T-helper 2 cell treated with Interferon-gamma antibody and Interleukin-4, amounts not matched to agents 100 ng/mL and 5 ng/mL, for 36 hours (primary cell): ENCODE results near the gene FGF18. TPM values are rescaled to one million over a fixed set of nuclear protein-coding genes. Genes with fewer than 3 reads are reported as not detected.
"Not testable (repeated sequence)": the region's sequence is repeated elsewhere in the genome, so short reads cannot be mapped to it uniquely, and the experiment has no call there.

ENCODE experiments used
- intact Hi-C: fragments of 100-400 bp; cut with micrococcal nuclease; formaldehyde crosslinking; loops from one replicate; pipeline ENCODE4 v1.15.1; 2023
- total RNA-seq: library from RNA; stranded (reverse); gene quantifications from 2 replicates; pipeline ENCODE4 v1.2.3, GENCODE V29; 2022

The FGF18 gene
- total RNA-seq, 1 donor from 2014 or later = 0.20 TPM

- intact Hi-C loops = no loop called here
Measured at GRCh38 chr5:171397599-171397998, 21.8 kb upstream of the FGF18 start.

GRCh38 chr5:171398660-171399059 lies 20.8 kb upstream of the FGF18 start:
- intact Hi-C loops = not testable (repeated sequence)

GRCh38 chr5:171400169-171400568 lies 19.3 kb upstream of the FGF18 start:
- intact Hi-C loops = no loop called here

GRCh38 chr5:171401167-171401947 lies 18.1 kb upstream of the FGF18 start:
- intact Hi-C loops = no loop called here

GRCh38 chr5:171402751-171403150 lies 16.7 kb upstream of the FGF18 start:
- intact Hi-C loops = not testable (repeated sequence)

- intact Hi-C loops = no loop called here
Measured at GRCh38 chr5:171405615-171406014, 13.8 kb upstream of the FGF18 start.

- intact Hi-C loops = no loop called here
Measured at GRCh38 chr5:171407234-171407633, 12.2 kb upstream of the FGF18 start.

GRCh38 chr5:171409164-171410136 lies 10.0 kb upstream of the FGF18 start:
- intact Hi-C loops = no loop called here

- intact Hi-C loops = no loop called here
Measured at GRCh38 chr5:171410181-171410580, 9.3 kb upstream of the FGF18 start.

- intact Hi-C loops = no loop called here
Measured at GRCh38 chr5:171412186-171412585, 7.3 kb upstream of the FGF18 start.

- intact Hi-C loops = no loop called here
Measured at GRCh38 chr5:171413153-171413910, 6.1 kb upstream of the FGF18 start.

- intact Hi-C loops = not testable (repeated sequence)
Measured at GRCh38 chr5:171413993-171414392, 5.5 kb upstream of the FGF18 start.

GRCh38 chr5:171415115-171415730 lies 4.2 kb upstream of the FGF18 start:
- intact Hi-C loops = no loop called here

GRCh38 chr5:171416160-171417049 lies 3.0 kb upstream of the FGF18 start:
- intact Hi-C loops = no loop called here

GRCh38 chr5:171418316-171418981 lies 998 bp upstream of the FGF18 start:
- intact Hi-C loops = loop anchor here (1.0 to 2.0 kb wide), 3 partner anchors 30 to 622 kb away; no protein-coding TSS in a partner anchor

GRCh38 chr5:171419688-171420430 lies 412 bp downstream of the FGF18 start:
- intact Hi-C loops = loop anchor here (2.0 to 10.0 kb wide), 3 partner anchors 31 to 865 kb away; partner anchors contain the start of gene UBTD2

- intact Hi-C loops = loop anchor here (10.0 kb wide), 1 partner anchor 864 kb away; the partner anchor contains the start of gene UBTD2
Measured at GRCh38 chr5:171420431-171421241, 1.2 kb downstream of the FGF18 start.
